Esophagus muscularis mucosa (tissue), 4 donors: ENCODE data around the gene RXRA.

Experiments used
- CTCF ChIP-seq, 3 experiments: fragments of 200-600 bp in 2 of 3; fragments of 450-650 bp in 1 of 3; sonication (generic) in 2 of 3; IDR thresholded peaks; one replicate each; pipeline ENCODE4 v1.5.1; 2017 to 2019; ENCODE audit warnings: antibody characterized with exemption in 3 of 3, mild to moderate bottlenecking in 2 of 3, moderate library complexity in 1 of 3
- EP300 ChIP-seq: sonication (generic); formaldehyde crosslinking; IDR thresholded peaks from one replicate; pipeline ENCODE4 v1.6.1; 2017; ENCODE audit warnings: antibody characterized with exemption
- POLR2A ChIP-seq: fragments of 450-650 bp; IDR thresholded peaks from one replicate; pipeline ENCODE4 v1.6.1; 2017; ENCODE audit warnings: antibody characterized with exemption, moderate library complexity, mild to moderate bottlenecking, low read depth
- POLR2AphosphoS5 ChIP-seq, 2 donors: sonication (generic); formaldehyde crosslinking; IDR thresholded peaks; one replicate each; pipeline ENCODE4 v1.6.1; 2017; ENCODE audit warnings: antibody characterized with exemption in 2 of 2

GRCh38 chr9:134476272-134476941 is 150.2 kb downstream of the RXRA start:
- no peak for TF ChIP-seq CTCF (IDR thresholded peaks at IDR 0.05)
- no peak for TF ChIP-seq POLR2AphosphoS5 (IDR thresholded peaks at IDR 0.05)
- no peak for TF ChIP-seq POLR2A
- no peak for TF ChIP-seq EP300
